ELF-1 (cell line): ENCODE measurements around the gene ALKBH5.

Source experiments
- DNase-seq: peaks from one replicate; pipeline ENCODE4 v3.0.0-alpha.2; 2016; ENCODE audit warnings: low read depth, low spot score

The ALKBH5 gene

GRCh38 chr17:18157354-18157985 lies 26.2 kb upstream of the ALKBH5 start:
- DNase-seq = no peak

- DNase-seq = peak; percentile 93
Measured at GRCh38 chr17:18158022-18158600, 25.5 kb upstream of the ALKBH5 start.

GRCh38 chr17:18159551-18160120 lies 24.0 kb upstream of the ALKBH5 start:
- DNase-seq = no peak

- no peak for DNase-seq
Measured at GRCh38 chr17:18160128-18160856, 23.3 kb upstream of the ALKBH5 start.

- DNase-seq = no peak
Measured at GRCh38 chr17:18161207-18162145, 22.2 kb upstream of the ALKBH5 start.

- DNase-seq = peak; percentile 59
Measured at GRCh38 chr17:18163547-18163946, 20.1 kb upstream of the ALKBH5 start.

GRCh38 chr17:18166894-18167293 lies 16.7 kb upstream of the ALKBH5 start:
- DNase-seq = peak; percentile 18

- no peak for DNase-seq
Measured at GRCh38 chr17:18167421-18167820, 16.2 kb upstream of the ALKBH5 start.

- no peak for DNase-seq
Measured at GRCh38 chr17:18172531-18173278, 10.9 kb upstream of the ALKBH5 start.

- DNase-seq = no peak
Measured at GRCh38 chr17:18173740-18174139, 9.9 kb upstream of the ALKBH5 start.

- DNase-seq = no peak
Measured at GRCh38 chr17:18176176-18176575, 7.5 kb upstream of the ALKBH5 start.

- no peak for DNase-seq
Measured at GRCh38 chr17:18177133-18177532, 6.5 kb upstream of the ALKBH5 start.

GRCh38 chr17:18177722-18178121 lies 5.9 kb upstream of the ALKBH5 start:
- no peak for DNase-seq

- DNase-seq = no peak
Measured at GRCh38 chr17:18179196-18179595, 4.4 kb upstream of the ALKBH5 start.

GRCh38 chr17:18179804-18180203 lies 3.8 kb upstream of the ALKBH5 start:
- no peak for DNase-seq

- DNase-seq = no peak
Measured at GRCh38 chr17:18181358-18181757, 2.3 kb upstream of the ALKBH5 start.

- no peak for DNase-seq
Measured at GRCh38 chr17:18182110-18182977, 1.3 kb upstream of the ALKBH5 start.

- DNase-seq = no peak
Measured at GRCh38 chr17:18182978-18183333, 672 bp upstream of the ALKBH5 start.

- DNase-seq = peak; percentile 55
Measured at GRCh38 chr17:18184143-18185031, 759 bp downstream of the ALKBH5 start.
